ENCODE measurements around the gene RDH5.

The RDH5 gene

GRCh38 chr12:55711786-55712553 lies 8.2 kb upstream of the RDH5 start:
- DNase-seq (ENCODE audit: low spot score) (no peak), FAIRE-seq (no peak)

GRCh38 chr12:55712700-55713415 lies 7.3 kb upstream of the RDH5 start:
- DNase-seq (ENCODE audit: low spot score) (no peak), FAIRE-seq (no peak)

- FAIRE-seq (no peak), DNase-seq (ENCODE audit: low spot score) (peak; percentile 43)
These were observed 6.5 kb upstream of the RDH5 start for GRCh38 chr12:55713721-55714120.

GRCh38 chr12:55715169-55715764 lies 4.9 kb upstream of the RDH5 start:
- DNase-seq (ENCODE audit: low spot score) = no peak
- FAIRE-seq = no peak

- DNase-seq (ENCODE audit: low spot score) (peak; percentile 69), FAIRE-seq (no peak)
These were observed 4.2 kb upstream of the RDH5 start, which contains the start of gene BLOC1S1 for GRCh38 chr12:55715833-55716581. BLOC1S1 (plus strand) TSS chr12:55716046; CDS start chr12:55716052, 6 bp downstream.

- DNase-seq (ENCODE audit: low spot score) (no peak), FAIRE-seq (no peak)
These were observed 3.6 kb upstream of the RDH5 start for GRCh38 chr12:55716582-55716957.

GRCh38 chr12:55717011-55718007 lies 2.9 kb upstream of the RDH5 start:
- FAIRE-seq (peak; percentile 68), DNase-seq (ENCODE audit: low spot score) (peak; percentile 84)

- DNase-seq (ENCODE audit: low spot score) = no peak
- FAIRE-seq = no peak
These were observed 2.2 kb upstream of the RDH5 start for GRCh38 chr12:55718015-55718414.

- DNase-seq (ENCODE audit: low spot score) = no peak
- FAIRE-seq = no peak
These were observed 1.4 kb upstream of the RDH5 start for GRCh38 chr12:55718624-55719275.

- FAIRE-seq (no peak), DNase-seq (ENCODE audit: low spot score) (no peak)
These were observed 822 bp upstream of the RDH5 start for GRCh38 chr12:55719371-55719770.

- DNase-seq (ENCODE audit: low spot score) (peak; percentile 95), FAIRE-seq (peak; percentile 75)
These were observed 776 bp downstream of the RDH5 start for GRCh38 chr12:55720894-55721444.

- DNase-seq (ENCODE audit: low spot score) (no peak), FAIRE-seq (no peak)
These were observed 1.5 kb downstream of the RDH5 start for GRCh38 chr12:55721601-55722213.

- DNase-seq (ENCODE audit: low spot score) (peak; percentile 35), FAIRE-seq (no peak)
These were observed 2.8 kb downstream of the RDH5 start for GRCh38 chr12:55722948-55723347.

- DNase-seq (ENCODE audit: low spot score) (no peak), FAIRE-seq (no peak)
These were observed 3.5 kb downstream of the RDH5 start for GRCh38 chr12:55723516-55724225.

- DNase-seq (ENCODE audit: low spot score) (no peak), FAIRE-seq (no peak)
These were observed 4.2 kb downstream of the RDH5 start for GRCh38 chr12:55724226-55724939.

GRCh38 chr12:55724940-55725309 lies 4.7 kb downstream of the RDH5 start:
- no peak for FAIRE-seq

GRCh38 chr12:55725556-55725955 lies 5.4 kb downstream of the RDH5 start:
- FAIRE-seq (no peak), DNase-seq (ENCODE audit: low spot score) (no peak)

More at GRCh38 chr12:55724940-55725309, 4.7 kb downstream of the RDH5 start:
- no peak for DNase-seq (ENCODE audit: low spot score)

- DNase-seq (ENCODE audit: low spot score) (no peak), FAIRE-seq (no peak)
These were observed 6.8 kb downstream of the RDH5 start for GRCh38 chr12:55726971-55727370.
